AG08396 (cell line): Measurements from ENCODE around the gene FOXO3.
"Not testable (repeated sequence)": the region's sequence is repeated elsewhere in the genome, so short reads cannot be mapped to it uniquely, and the experiment has no call there.

ENCODE experiments used
- DNase-seq: peaks from one replicate; pipeline ENCODE4 v3.0.0; 2012; ENCODE audit warnings: low spot score, mixed read lengths

The FOXO3 gene

GRCh38 chr6:108630050-108630714 is 69.5 kb downstream of the FOXO3 start:
- no peak for DNase-seq

- no peak for DNase-seq
Observed at GRCh38 chr6:108632441-108632840, 71.7 kb downstream of the FOXO3 start.

GRCh38 chr6:108633436-108633835 is 72.7 kb downstream of the FOXO3 start:
- DNase-seq, result no peak

- DNase-seq, result no peak
Observed at GRCh38 chr6:108635505-108636226, 74.9 kb downstream of the FOXO3 start.

GRCh38 chr6:108637963-108638362 is 77.2 kb downstream of the FOXO3 start:
- DNase-seq, result no peak

GRCh38 chr6:108638993-108639392 is 78.3 kb downstream of the FOXO3 start:
- no peak for DNase-seq

- no peak for DNase-seq
Observed at GRCh38 chr6:108640104-108640503, 79.4 kb downstream of the FOXO3 start.

- DNase-seq, result no peak
Observed at GRCh38 chr6:108643184-108643583, 82.5 kb downstream of the FOXO3 start.

GRCh38 chr6:108644252-108644651 is 83.5 kb downstream of the FOXO3 start:
- DNase-seq, result no peak

- DNase-seq, result no peak
Observed at GRCh38 chr6:108648191-108648590, 87.5 kb downstream of the FOXO3 start.

GRCh38 chr6:108650325-108650724 is 89.6 kb downstream of the FOXO3 start:
- no peak for DNase-seq

GRCh38 chr6:108650781-108651180 is 90.1 kb downstream of the FOXO3 start:
- peak; percentile 17 for DNase-seq

GRCh38 chr6:108651340-108652227 is 90.9 kb downstream of the FOXO3 start:
- peak; percentile 67 for DNase-seq

- DNase-seq, result no peak
Observed at GRCh38 chr6:108652375-108652774, 91.7 kb downstream of the FOXO3 start.

GRCh38 chr6:108653949-108654348 is 93.2 kb downstream of the FOXO3 start:
- DNase-seq, result no peak

- no peak for DNase-seq
Observed at GRCh38 chr6:108654465-108655106, 93.9 kb downstream of the FOXO3 start.

- DNase-seq, result peak; percentile 42
Observed at GRCh38 chr6:108655806-108656651, 95.3 kb downstream of the FOXO3 start.

- no peak for DNase-seq
Observed at GRCh38 chr6:108656836-108657235, 96.1 kb downstream of the FOXO3 start.

- no peak for DNase-seq
Observed at GRCh38 chr6:108658174-108658573, 97.5 kb downstream of the FOXO3 start.

GRCh38 chr6:108658785-108659184 is 98.1 kb downstream of the FOXO3 start:
- not testable (repeated sequence) for DNase-seq

- DNase-seq, result no peak
Observed at GRCh38 chr6:108660251-108660650, 99.5 kb downstream of the FOXO3 start.
